Occipital lobe (tissue), 2 donors: ENCODE results near the gene BST1. TPM values are rescaled to one million over a fixed set of nuclear protein-coding genes. Genes with fewer than 3 reads are reported as not detected.

Source experiments
- DNase-seq: peaks from one replicate; lab custom pipeline; 2025; lab: John Stamatoyannopoulos, UW
- total RNA-seq: library from RNA; depleted of rRNA; stranded (reverse); fragments of >200 nt; gene quantifications from one replicate; pipeline ENCODE4 v1.2.3, GENCODE V29; 2014

Gene BST1
- total RNA-seq, 1 donor from 2014 or later = 2.8 TPM

- no peak for DNase-seq
These were observed 75.7 kb downstream of the BST1 start, which contains the start of gene CD38 for GRCh38 chr4:15778289-15779241. CD38 (plus strand) TSS chr4:15778328; CDS start chr4:15778415, 87 bp downstream.

GRCh38 chr4:15779306-15779705, 76.4 kb downstream of the BST1 start:
- DNase-seq = peak; percentile 39

- no peak for DNase-seq
These were observed 76.9 kb downstream of the BST1 start for GRCh38 chr4:15779809-15780208.

- no peak for DNase-seq
These were observed 78.7 kb downstream of the BST1 start for GRCh38 chr4:15781427-15782095.

Other genes with a start within 250 kb of the BST1 start
- 19.8 TPM for gene CC2D2A, start 233.2 kb upstream of the BST1 start, total RNA-seq
- gene FBXL5, start 47.7 kb upstream of the BST1 start, total RNA-seq = 229 TPM
- gene FAM200B, start 21.2 kb upstream of the BST1 start, total RNA-seq = 98.4 TPM
- gene CD38, start 75.3 kb downstream of the BST1 start, total RNA-seq = 6.1 TPM
- not detected for gene FGFBP1, start 235.7 kb downstream of the BST1 start, total RNA-seq